NCI-H1436 treated with DMSO at 0.1 percent for 48 hours (cell line): ENCODE data around the gene MFGE8.

Source experiments
- DNase-seq: peaks from one replicate; lab custom pipeline; 2025; lab: John Stamatoyannopoulos, UW

The MFGE8 gene

DNA sequence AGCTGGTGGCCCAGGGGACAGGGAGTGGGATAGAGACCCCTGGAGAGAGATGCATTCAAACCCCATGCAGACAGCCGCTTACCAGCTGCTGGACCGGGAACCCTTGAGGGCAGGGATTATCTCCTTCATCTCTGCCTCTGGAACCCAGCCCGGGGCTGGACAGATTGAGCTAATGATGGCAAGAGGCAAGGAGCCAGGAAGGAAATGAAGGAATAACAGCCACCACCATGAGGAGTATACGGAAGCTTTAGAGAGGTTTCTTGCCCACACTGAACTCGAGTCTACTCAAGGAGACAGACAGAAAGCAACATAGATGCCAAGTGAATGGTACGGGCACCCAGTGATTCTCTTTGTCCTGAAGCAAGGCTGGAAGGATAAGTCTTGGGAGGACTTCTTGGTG lies 41.1 kb downstream of the MFGE8 start:
- no peak for DNase-seq

- DNase-seq: no peak
Observed at GRCh38 chr15:88871313-88871712, 41.9 kb downstream of the MFGE8 start.

- DNase-seq: no peak
Observed at GRCh38 chr15:88866295-88866881, 46.8 kb downstream of the MFGE8 start.

DNA sequence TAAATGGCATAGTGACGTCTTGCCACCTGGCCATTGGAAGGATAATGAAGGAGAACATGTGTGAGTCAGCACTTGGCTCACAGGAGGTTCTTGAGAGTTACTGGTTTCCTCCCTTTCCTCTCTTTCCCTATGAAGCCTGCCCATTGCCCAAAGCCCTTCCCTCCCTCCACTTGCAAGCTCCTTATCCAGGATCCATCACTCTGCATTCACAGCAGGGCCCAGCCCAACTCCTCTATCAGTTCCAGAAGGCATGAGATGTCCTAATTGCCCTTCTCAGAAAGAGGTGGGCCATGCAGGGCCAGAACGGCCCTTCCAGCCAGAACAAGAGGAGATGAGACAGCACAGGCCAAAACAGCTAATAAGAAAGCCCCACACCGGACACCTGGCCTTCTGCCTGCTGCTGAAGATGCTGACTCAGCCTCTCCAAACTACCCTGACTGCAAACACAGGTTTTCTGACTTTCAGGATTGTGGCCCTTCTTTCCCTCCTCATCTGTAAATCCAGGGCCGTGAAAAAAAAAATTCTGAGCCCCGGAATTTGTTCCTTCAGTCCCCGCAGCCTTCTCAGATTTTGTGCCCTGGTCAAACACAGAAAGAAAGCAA lies 47.6 kb downstream of the MFGE8 start:
- no peak for DNase-seq

GRCh38 chr15:88864861-88865497 lies 48.2 kb downstream of the MFGE8 start:
- no peak for DNase-seq

DNA sequence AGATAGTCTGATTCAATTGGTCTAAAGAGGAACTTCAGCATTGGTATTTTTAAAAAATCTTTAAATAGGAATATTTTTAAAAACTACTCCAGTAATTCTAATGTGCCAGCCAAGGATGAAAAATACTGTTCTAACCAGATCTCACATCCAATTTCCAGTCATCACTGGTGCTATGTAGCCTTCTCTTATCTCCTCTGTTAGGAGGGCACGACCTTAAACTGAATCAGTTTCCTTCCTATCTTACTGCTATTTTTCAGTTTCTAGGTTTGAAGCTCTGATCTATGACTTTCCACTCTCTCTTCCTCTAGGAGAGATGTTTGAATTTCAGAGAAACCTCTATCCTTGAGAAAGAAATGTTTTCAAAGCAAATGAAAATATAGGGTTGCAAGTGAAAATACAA lies 49.8 kb downstream of the MFGE8 start:
- no peak for DNase-seq

- no peak for DNase-seq
Observed at GRCh38 chr15:88860212-88860611, 53.0 kb downstream of the MFGE8 start.

DNA sequence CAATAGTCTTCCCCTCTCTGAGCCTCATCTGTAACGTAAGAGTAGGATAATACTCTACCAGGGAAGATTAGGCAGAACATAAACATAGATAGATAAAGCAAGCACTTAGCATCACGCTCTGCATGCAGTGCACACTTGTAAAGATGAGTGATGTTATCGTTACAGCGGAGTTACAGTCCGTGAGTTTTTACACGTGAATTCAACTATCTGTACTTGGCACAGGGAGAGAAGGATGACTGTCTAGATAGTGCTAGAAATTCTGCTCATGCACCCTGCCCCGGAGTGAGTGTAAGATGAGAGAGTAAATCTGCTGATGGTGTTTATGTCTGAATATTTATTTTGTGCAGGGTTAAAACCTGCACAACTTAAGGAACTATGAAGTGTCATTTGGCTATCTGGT lies 53.6 kb downstream of the MFGE8 start:
- no peak for DNase-seq

GRCh38 chr15:88858934-88859333 lies 54.2 kb downstream of the MFGE8 start:
- DNase-seq: no peak

DNA sequence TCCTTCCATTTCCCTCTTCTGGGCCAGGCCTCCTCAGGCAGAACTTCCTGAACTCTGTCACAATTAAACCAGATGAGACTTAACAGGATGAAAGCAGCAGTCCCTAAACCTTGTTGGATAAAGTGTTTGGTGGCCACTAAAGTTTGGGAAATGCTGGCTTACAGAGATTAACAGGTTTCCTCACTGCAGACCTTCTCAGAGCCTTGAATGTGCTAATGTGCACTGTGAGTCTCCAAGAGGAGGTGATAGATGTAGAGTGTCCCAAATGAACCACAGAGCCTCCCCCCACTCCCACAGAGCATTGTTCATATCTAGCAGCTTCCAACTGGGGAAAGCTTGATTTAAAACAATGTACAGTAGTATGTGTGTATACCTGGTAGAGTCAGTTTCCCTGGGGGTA lies 60.7 kb downstream of the MFGE8 start:
- no peak for DNase-seq

GRCh38 chr15:88849376-88850072 lies 63.7 kb downstream of the MFGE8 start:
- no peak for DNase-seq
